Endodermal cell (in vitro differentiated cells): ENCODE measurements around the gene KCNE1. TPM values are rescaled to one million over a fixed set of nuclear protein-coding genes. Genes with fewer than 3 reads are reported as not detected.

Experiments
- DNase-seq: peaks from one replicate; pipeline ENCODE4 v3.0.0-alpha.2; 2017
- H3K27ac ChIP-seq: 2 replicates; pipeline ENCODE4 v1.5.1; 2013; ENCODE audit warnings: mild to moderate bottlenecking, low read depth, low read length, moderate library complexity
- H3K27me3 ChIP-seq: 2 replicates; pipeline ENCODE4 v1.6.1; 2013; ENCODE audit warnings: mild to moderate bottlenecking, low read length, moderate library complexity; ENCODE audit not compliant: insufficient read depth, control insufficient read depth, poor library complexity, severe bottlenecking
- H3K36me3 ChIP-seq: 2 replicates; pipeline ENCODE4 v1.7.0; 2013; ENCODE audit warnings: mild to moderate bottlenecking, low read length, moderate library complexity; ENCODE audit not compliant: control insufficient read depth, insufficient read depth
- H3K4me1 ChIP-seq: one replicate; pipeline ENCODE4 v1.7.0; 2013; ENCODE audit warnings: low read length; ENCODE audit not compliant: control insufficient read depth, insufficient read depth
- H3K4me3 ChIP-seq: 2 replicates; pipeline ENCODE4 v1.5.1; 2013; ENCODE audit warnings: mild to moderate bottlenecking, low read length, moderate library complexity
- H3K9ac ChIP-seq: 2 replicates; pipeline ENCODE4 v1.6.1; 2013; ENCODE audit warnings: mild to moderate bottlenecking, low read length, moderate library complexity; ENCODE audit not compliant: poor library complexity, severe bottlenecking; ENCODE audit errors: extremely low read depth
- H3K9me3 ChIP-seq: 2 replicates; pipeline ENCODE4 v1.6.1; 2013; ENCODE audit warnings: mild to moderate bottlenecking, low read length, moderate library complexity; ENCODE audit not compliant: control insufficient read depth
- H3K27ac Mint-ChIP-seq: 2 replicates; pipeline ENCODE4 v1.8.0; 2020; ENCODE audit warnings: mixed read lengths
- H3K27me3 Mint-ChIP-seq: 2 replicates; pipeline ENCODE4 v1.8.0; 2021; ENCODE audit warnings: mild to moderate bottlenecking, mixed read lengths; ENCODE audit not compliant: insufficient read depth
- H3K36me3 Mint-ChIP-seq: 2 replicates; pipeline ENCODE4 v1.8.0; 2020; ENCODE audit warnings: low read depth, mixed read lengths
- H3K4me1 Mint-ChIP-seq: 2 replicates; pipeline ENCODE4 v1.8.0; 2020; ENCODE audit warnings: mixed read lengths
- H3K4me3 Mint-ChIP-seq: 2 replicates; pipeline ENCODE4 v1.8.0; 2020; ENCODE audit warnings: mild to moderate bottlenecking, moderate library complexity, mixed read lengths
- H3K9me3 Mint-ChIP-seq: 2 replicates; pipeline ENCODE4 v1.8.0; 2020; ENCODE audit warnings: mild to moderate bottlenecking, mixed read lengths
- CTCF ChIP-seq: fragments of 200-600 bp; sonication (generic); conservative IDR thresholded peaks from 2 replicates; pipeline ENCODE4 v1.5.0; 2021; ENCODE audit warnings: antibody characterized with exemption, mild to moderate bottlenecking
- WGBS, 2 experiments: methylation state at CpG; one replicate each; pipeline versions ENCODE4 v1.1.5 to v1.1.7; 2013; ENCODE audit warnings: missing lambda C conversion rate in 2 of 2, mixed read lengths in 1 of 2; ENCODE audit not compliant: insufficient coverage in 1 of 2, insufficient read length in 1 of 2; 5-methylcytosine and 5-hydroxymethylcytosine counted together
- total RNA-seq, 2 donors: library from RNA; stranded (reverse); fragmentation: NEBNext Ultra II Directional in 1 of 2; extraction: Animal tissue kit (Norgen Biotek cat#: 25700) in 1 of 2; gene quantifications; 2 replicates in 1 of 2; 3 replicates in 1 of 2; pipeline ENCODE4 v1.2.1, GENCODE V29; 2021

KCNE1 gene
- total RNA-seq, 2 donors from 2014 or later, result 0.24 TPM; not detected in 1

GRCh38 chr21:34511181-34511580 lies 829 bp downstream of the KCNE1 start:
- Histone ChIP-seq H3K27me3 (peaks cover 15% of the 10 kb centered on the region), H3K4me1 (no peaks in the 10 kb centered on the region), H3K36me3 (no peaks in the 10 kb centered on the region), H3K9ac (no peak overlapping the region), H3K4me3 (no peak overlapping the region), H3K9me3 (no peaks in the 10 kb centered on the region), H3K27ac (no peak overlapping the region)
- no peaks in the 10 kb centered on the region for H3K4me1 Mint-ChIP-seq
- no peaks in the 10 kb centered on the region for H3K9me3 Mint-ChIP-seq
- peaks cover 12% of the 10 kb centered on the region for H3K27me3 Mint-ChIP-seq
- H3K4me3 Mint-ChIP-seq, result no peak overlapping the region
- H3K36me3 Mint-ChIP-seq, result no peaks in the 10 kb centered on the region
- DNase-seq, result no peak
- H3K27ac Mint-ChIP-seq, result no peak overlapping the region
- TF ChIP-seq CTCF, result no peak
- 86 to 90% methylated on average over 2 to 5 of the region's 5 CpGs for WGBS, 2 experiments

GRCh38 chr21:34510148-34511142 lies 1.6 kb downstream of the KCNE1 start:
- Histone ChIP-seq H3K4me1 (no peaks in the 10 kb centered on the region), H3K36me3 (no peaks in the 10 kb centered on the region), H3K27ac (no peak overlapping the region), H3K4me3 (no peak overlapping the region), H3K9ac (no peak overlapping the region), H3K9me3 (no peaks in the 10 kb centered on the region), H3K27me3 (peaks cover 15% of the 10 kb centered on the region)
- Mint-ChIP-seq H3K4me1 (no peaks in the 10 kb centered on the region), H3K36me3 (no peaks in the 10 kb centered on the region), H3K4me3 (no peak overlapping the region), H3K27ac (no peak overlapping the region), H3K9me3 (no peaks in the 10 kb centered on the region), H3K27me3 (peaks cover 12% of the 10 kb centered on the region)
- peak; percentile 90 for TF ChIP-seq CTCF
- DNase-seq, result peak; percentile 94
- 80 to 88% methylated on average over 6 to 15 of the region's 15 CpGs for WGBS, 2 experiments

GRCh38 chr21:34509151-34509550 lies 2.9 kb downstream of the KCNE1 start:
- H3K27ac Mint-ChIP-seq, result no peak overlapping the region
- H3K9me3 Mint-ChIP-seq, result no peaks in the 10 kb centered on the region
- H3K27me3 Mint-ChIP-seq, result peaks cover 18% of the 10 kb centered on the region
- peak; percentile 56 for TF ChIP-seq CTCF
- H3K9ac ChIP-seq, result no peak overlapping the region
- no peaks in the 10 kb centered on the region for H3K4me1 ChIP-seq
- H3K27me3 ChIP-seq, result peaks cover 21% of the 10 kb centered on the region
- H3K4me1 Mint-ChIP-seq, result no peaks in the 10 kb centered on the region
- no peaks in the 10 kb centered on the region for H3K36me3 ChIP-seq
- WGBS, 2 experiments, result 89 to 100% methylated on average over 1 to 4 of the region's 4 CpGs
- H3K9me3 ChIP-seq, result no peaks in the 10 kb centered on the region
- H3K27ac ChIP-seq, result no peak overlapping the region
- no peak overlapping the region for H3K4me3 Mint-ChIP-seq
- H3K36me3 Mint-ChIP-seq, result no peaks in the 10 kb centered on the region
- no peak for DNase-seq
- H3K4me3 ChIP-seq, result no peak overlapping the region
